Lower lobe of right lung (tissue), 1 donor: ENCODE results near the gene GMPPB. TPM values are rescaled to one million over a fixed set of nuclear protein-coding genes. Genes with fewer than 3 reads are reported as not detected.

Experiments used
- total RNA-seq: library from RNA; stranded (reverse); fragmentation: NEBNext Ultra II Directional; extraction: Animal tissue kit (Norgen Biotek cat#: 25700); gene quantifications from one replicate; pipeline ENCODE4 v1.2.1, GENCODE V29; 2021
- donor health status: DM: no; HTN: yes; CAD: no; lungs with severe emphysema.

The GMPPB gene
- total RNA-seq, 1 donor from 2014 or later, result 27.3 TPM

Other genes starting within 250 kb of the GMPPB start
- gene BSN, start 169.5 kb downstream of the GMPPB start, total RNA-seq, result 0.35 TPM
- 83.4 TPM for gene APEH, start 49.6 kb downstream of the GMPPB start, total RNA-seq
- gene MST1, start 34.5 kb downstream of the GMPPB start, total RNA-seq, result 17.5 TPM
- 42.9 TPM for gene RNF123, start 34.4 kb downstream of the GMPPB start, total RNA-seq
- gene AMIGO3, start 4.3 kb downstream of the GMPPB start, total RNA-seq, result not detected
- 37.5 TPM for gene IP6K1, start 62.6 kb upstream of the GMPPB start, total RNA-seq
- gene CDHR4, start 75.9 kb upstream of the GMPPB start, total RNA-seq, result 9.6 TPM
- 5.3 TPM for gene INKA1, start 79.3 kb upstream of the GMPPB start, total RNA-seq
- gene UBA7, start 90.0 kb upstream of the GMPPB start, total RNA-seq, result 128 TPM
- gene TRAIP, start 132.6 kb upstream of the GMPPB start, total RNA-seq, result 3.0 TPM
- gene CAMKV, start 146.0 kb upstream of the GMPPB start, total RNA-seq, result not detected
- 27.3 TPM for gene MST1R, start 179.9 kb upstream of the GMPPB start, total RNA-seq
- 9.7 TPM for gene MON1A, start 205.9 kb upstream of the GMPPB start, total RNA-seq
- gene RBM6, start 216.2 kb upstream of the GMPPB start, total RNA-seq, result 101 TPM